Measurements from ENCODE around the gene NIPAL4.

DNA sequence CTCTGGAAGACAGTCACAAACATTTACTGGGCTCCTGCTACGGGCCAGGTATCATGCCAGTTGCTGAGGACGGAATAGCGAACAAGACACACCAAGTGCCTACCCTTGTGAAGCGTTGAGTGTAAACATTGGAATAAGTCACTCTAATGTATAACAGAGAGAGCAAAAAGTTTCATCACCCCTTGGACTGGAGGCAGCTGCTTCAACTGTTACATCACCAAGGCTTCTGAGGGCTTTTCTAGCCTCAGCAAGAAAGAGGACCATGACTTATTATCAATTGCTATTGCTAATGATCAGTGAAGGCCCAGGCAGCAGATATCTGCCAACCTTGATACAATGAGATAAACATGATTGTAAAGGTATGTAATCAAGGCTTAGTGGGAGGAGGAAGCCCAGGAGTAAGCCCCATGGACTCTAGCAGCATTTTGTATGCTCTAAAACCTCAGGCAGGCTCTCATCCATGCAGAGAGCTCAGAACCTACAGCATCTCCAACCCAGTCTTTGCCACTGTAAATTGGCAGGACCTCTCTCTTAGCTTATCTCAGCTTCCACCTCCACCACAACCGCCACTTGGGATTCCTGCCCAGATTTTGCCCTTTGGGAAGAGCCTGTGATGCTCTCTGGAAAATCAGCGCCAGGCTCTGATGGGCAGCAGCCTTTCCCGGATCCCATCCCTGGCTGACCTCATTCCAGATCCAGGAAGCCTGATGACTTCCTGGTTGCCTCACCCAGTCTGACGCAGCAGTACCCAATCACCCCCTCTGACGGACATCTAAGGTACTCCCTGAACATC lies 61.1 kb downstream of the NIPAL4 start:
- TF ChIP-seq, protein P1, sequence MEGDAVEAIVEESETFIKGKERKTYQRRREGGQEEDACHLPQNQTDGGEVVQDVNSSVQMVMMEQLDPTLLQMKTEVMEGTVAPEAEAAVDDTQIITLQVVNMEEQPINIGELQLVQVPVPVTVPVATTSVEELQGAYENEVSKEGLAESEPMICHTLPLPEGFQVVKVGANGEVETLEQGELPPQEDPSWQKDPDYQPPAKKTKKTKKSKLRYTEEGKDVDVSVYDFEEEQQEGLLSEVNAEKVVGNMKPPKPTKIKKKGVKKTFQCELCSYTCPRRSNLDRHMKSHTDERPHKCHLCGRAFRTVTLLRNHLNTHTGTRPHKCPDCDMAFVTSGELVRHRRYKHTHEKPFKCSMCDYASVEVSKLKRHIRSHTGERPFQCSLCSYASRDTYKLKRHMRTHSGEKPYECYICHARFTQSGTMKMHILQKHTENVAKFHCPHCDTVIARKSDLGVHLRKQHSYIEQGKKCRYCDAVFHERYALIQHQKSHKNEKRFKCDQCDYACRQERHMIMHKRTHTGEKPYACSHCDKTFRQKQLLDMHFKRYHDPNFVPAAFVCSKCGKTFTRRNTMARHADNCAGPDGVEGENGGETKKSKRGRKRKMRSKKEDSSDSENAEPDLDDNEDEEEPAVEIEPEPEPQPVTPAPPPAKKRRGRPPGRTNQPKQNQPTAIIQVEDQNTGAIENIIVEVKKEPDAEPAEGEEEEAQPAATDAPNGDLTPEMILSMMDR (conservative IDR thresholded peaks at IDR 0.05; ENCODE audit: low read depth, low read length): no peak
- no peak for TF ChIP-seq EZH2 (IDR thresholded peaks at IDR 0.05; ENCODE audit: borderline replicate concordance, low read depth, low read length, poor library complexity, severe bottlenecking)

Measured in A673 (cell line).